Right atrium auricular region (tissue), 2 donors: ENCODE data around the gene ROBO2. TPM values are rescaled to one million over a fixed set of nuclear protein-coding genes. Genes with fewer than 3 reads are reported as not detected.

Experiments
- DNase-seq: peaks from one replicate; pipeline ENCODE4 v3.0.0-alpha.2; 2019; ENCODE audit warnings: low spot score
- H3K27ac ChIP-seq, 2 donors: fragments of 200-600 bp; sonication (generic); 1 replicate in 1 of 2; 2 replicates in 1 of 2; pipeline ENCODE4 v1.5.1; 2016 to 2019
- H3K27me3 ChIP-seq, 2 donors: fragments of 200-600 bp; sonication (generic); one replicate each; pipeline versions ENCODE4 v1.5.1 to v1.6.0; 2017 to 2019
- H3K36me3 ChIP-seq: fragments of 200-600 bp; sonication (generic); one replicate; pipeline ENCODE4 v1.5.1; 2016
- H3K4me1 ChIP-seq, 2 donors: fragments of 200-600 bp; sonication (generic); one replicate each; pipeline versions ENCODE4 v1.5.1 to v1.6.0; 2017 to 2019
- H3K4me3 ChIP-seq, 2 donors: fragments of 200-600 bp; sonication (generic); 1 replicate in 1 of 2; 2 replicates in 1 of 2; pipeline ENCODE4 v1.5.1; 2017 to 2019; ENCODE audit warnings: mild to moderate bottlenecking in 1 of 2, moderate library complexity in 1 of 2
- H3K9me3 ChIP-seq, 2 donors: fragments of 200-600 bp; sonication (generic); one replicate each; pipeline ENCODE4 v1.5.1; 2019
- total RNA-seq, 2 donors: library from RNA; depleted of rRNA; stranded (reverse); fragments of >200 nt; gene quantifications; one replicate each; pipeline ENCODE4 v1.1.0, GENCODE V29; 2016
- TF ChIP-seq, protein P1 (sequence below), 2 donors: fragments of 200-600 bp; sonication (generic); IDR thresholded peaks; one replicate each; pipeline ENCODE4 v1.5.1; 2019; ENCODE audit warnings: antibody characterized with exemption in 2 of 2

ROBO2 gene
- total RNA-seq, 2 donors from 2014 or later: 2.5 TPM; not detected in 1

DNA sequence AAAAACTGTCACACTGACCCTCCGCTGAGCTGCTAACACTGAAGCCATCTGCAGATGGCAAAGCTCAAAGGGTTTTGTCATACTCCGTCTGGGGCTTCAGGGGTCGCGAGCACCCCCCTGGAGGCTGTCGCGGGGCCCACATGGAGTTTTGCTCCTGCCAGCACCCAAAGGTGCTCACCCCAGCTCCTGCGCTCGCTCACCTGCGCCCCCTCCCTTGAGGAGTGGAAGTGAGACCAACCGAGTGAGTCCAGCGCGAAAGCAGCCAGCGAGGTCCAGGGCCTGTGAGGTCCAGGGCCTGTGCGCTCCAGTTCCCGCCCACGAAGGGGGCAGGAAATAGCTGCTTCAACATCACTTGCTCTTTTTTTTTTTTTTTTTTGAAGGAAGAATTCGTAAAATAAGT lies 208.5 kb downstream of the ROBO2 start:
- Histone ChIP-seq H3K27me3 (no peaks in the 10 kb centered on the region), H3K36me3 (no peaks in the 10 kb centered on the region), H3K27ac (no peak overlapping the region), H3K4me1 (no peaks in the 10 kb centered on the region), H3K4me3 (no peak overlapping the region), H3K9me3 (no peaks in the 10 kb centered on the region)
- no peak for DNase-seq
- TF ChIP-seq, protein P1, sequence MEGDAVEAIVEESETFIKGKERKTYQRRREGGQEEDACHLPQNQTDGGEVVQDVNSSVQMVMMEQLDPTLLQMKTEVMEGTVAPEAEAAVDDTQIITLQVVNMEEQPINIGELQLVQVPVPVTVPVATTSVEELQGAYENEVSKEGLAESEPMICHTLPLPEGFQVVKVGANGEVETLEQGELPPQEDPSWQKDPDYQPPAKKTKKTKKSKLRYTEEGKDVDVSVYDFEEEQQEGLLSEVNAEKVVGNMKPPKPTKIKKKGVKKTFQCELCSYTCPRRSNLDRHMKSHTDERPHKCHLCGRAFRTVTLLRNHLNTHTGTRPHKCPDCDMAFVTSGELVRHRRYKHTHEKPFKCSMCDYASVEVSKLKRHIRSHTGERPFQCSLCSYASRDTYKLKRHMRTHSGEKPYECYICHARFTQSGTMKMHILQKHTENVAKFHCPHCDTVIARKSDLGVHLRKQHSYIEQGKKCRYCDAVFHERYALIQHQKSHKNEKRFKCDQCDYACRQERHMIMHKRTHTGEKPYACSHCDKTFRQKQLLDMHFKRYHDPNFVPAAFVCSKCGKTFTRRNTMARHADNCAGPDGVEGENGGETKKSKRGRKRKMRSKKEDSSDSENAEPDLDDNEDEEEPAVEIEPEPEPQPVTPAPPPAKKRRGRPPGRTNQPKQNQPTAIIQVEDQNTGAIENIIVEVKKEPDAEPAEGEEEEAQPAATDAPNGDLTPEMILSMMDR (IDR thresholded peaks at IDR 0.05): no peak

DNA sequence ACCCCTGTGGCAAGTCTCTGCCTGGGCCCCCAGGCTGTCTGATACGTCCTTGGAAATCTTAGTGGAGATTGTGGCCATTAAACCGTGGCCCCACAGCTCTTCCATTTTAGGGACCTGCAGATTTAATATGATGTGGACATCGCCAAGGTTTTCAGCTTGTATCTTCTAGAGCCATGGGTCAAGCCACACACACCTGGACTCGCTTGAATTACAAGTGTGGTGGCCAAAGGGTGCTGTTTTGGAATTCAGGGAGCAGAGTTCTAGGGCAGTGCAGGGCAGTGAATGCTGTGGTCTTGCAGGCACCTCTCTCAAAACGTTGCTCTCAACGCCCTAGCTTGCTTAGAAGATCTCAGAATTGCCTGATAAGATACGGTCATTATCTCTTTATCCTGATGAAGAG lies 211.2 kb downstream of the ROBO2 start:
- H3K4me1 ChIP-seq: no peaks in the 10 kb centered on the region

DNA sequence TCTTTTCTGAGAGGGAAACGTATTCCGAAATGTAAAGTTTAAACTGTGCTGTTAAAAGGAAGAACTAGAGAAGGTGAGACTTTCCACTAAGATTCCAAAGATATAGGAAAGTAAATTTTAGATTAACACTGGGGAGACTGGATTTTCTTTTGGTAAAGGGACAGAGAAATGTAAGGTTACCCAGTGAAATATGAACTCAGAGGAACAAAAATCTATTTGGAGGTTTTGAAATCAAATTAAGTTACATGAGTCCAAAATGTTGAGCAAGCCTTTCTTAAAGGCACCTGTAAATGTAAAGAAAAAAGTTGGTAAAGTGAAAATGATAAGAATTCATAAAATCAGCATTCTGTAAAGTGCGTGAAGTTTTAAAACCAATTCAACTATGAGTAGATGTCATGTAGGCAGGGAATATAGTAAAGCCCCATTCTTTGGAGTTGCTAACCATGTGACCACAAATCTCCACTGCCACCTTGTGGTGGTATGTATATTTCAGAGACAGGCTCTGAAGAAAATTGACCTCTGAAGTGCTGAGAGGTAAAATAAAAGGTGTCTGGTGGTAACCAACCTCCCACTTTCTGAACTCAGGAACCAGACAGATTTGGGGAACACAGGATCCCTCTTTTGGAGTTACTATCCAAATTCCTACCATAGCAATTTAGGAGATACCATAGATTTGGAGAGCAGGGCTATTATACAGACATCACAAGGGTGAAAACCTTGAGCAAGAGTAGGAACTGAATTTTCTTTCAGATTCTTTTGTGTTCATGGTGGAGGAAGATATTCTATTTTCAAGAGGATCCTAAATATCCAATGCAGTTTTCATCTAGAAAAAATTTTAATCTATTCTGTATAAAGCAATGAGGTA lies 215.3 kb downstream of the ROBO2 start:
- H3K4me1 ChIP-seq: no peaks in the 10 kb centered on the region
- no peak for DNase-seq

More for the DNA sequence above, 211.2 kb downstream of the ROBO2 start:
- Histone ChIP-seq H3K4me3 (no peak overlapping the region), H3K36me3 (no peaks in the 10 kb centered on the region), H3K27me3 (no peaks in the 10 kb centered on the region), H3K9me3 (no peaks in the 10 kb centered on the region), H3K27ac (no peak overlapping the region)
- TF ChIP-seq, protein P1 (IDR thresholded peaks at IDR 0.05): no peak
- DNase-seq: no peak

GRCh38 chr3:77256584-77257503 lies 216.9 kb downstream of the ROBO2 start:
- H3K4me1 ChIP-seq: no peaks in the 10 kb centered on the region
- no peak for DNase-seq
- no peaks in the 10 kb centered on the region for H3K27me3 ChIP-seq
- TF ChIP-seq, protein P1 (IDR thresholded peaks at IDR 0.05): no peak
- H3K4me3 ChIP-seq: no peak overlapping the region
- H3K36me3 ChIP-seq: no peaks in the 10 kb centered on the region
- no peaks in the 10 kb centered on the region for H3K9me3 ChIP-seq
- no peak overlapping the region for H3K27ac ChIP-seq

More for the DNA sequence above, 215.3 kb downstream of the ROBO2 start:
- no peaks in the 10 kb centered on the region for H3K36me3 ChIP-seq
- TF ChIP-seq, protein P1 (IDR thresholded peaks at IDR 0.05): peak; percentile 49 to 74
- no peaks in the 10 kb centered on the region for H3K9me3 ChIP-seq
- no peak overlapping the region for H3K27ac ChIP-seq
- no peak overlapping the region for H3K4me3 ChIP-seq
- H3K27me3 ChIP-seq: no peaks in the 10 kb centered on the region

DNA sequence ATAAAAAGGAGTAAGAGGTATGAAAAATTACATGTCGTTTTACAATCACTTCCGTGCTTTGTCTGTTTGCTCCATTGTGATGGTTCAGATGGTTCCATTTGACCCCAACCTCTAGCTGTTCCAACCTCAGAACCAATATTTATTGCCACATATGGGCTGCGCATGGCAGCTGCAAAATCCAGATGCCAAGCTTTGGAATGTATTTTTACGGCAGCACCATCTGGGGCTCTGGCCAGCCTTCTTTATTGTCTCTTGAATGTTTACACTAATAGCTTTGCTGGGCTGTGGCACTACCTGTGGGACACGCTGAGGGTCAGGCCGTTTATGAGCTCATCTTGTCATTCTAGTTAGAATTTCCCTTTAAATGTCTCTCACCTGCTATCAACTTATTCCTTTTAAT lies 219.8 kb downstream of the ROBO2 start:
- no peaks in the 10 kb centered on the region for H3K36me3 ChIP-seq
- DNase-seq: no peak
- no peaks in the 10 kb centered on the region for H3K27me3 ChIP-seq
- no peaks in the 10 kb centered on the region for H3K4me1 ChIP-seq
- no peaks in the 10 kb centered on the region for H3K9me3 ChIP-seq
- H3K27ac ChIP-seq: no peak overlapping the region
- TF ChIP-seq, protein P1 (IDR thresholded peaks at IDR 0.05): no peak
- no peak overlapping the region for H3K4me3 ChIP-seq
